Measurements from ENCODE around the gene MEI1.
"Not testable (repeated sequence)": the region's sequence is repeated elsewhere in the genome, so short reads cannot be mapped to it uniquely, and the experiment has no call there.

MEI1 gene

GRCh38 chr22:41822317-41823057 lies 123.2 kb downstream of the MEI1 start:
- peak in 5 of 6 experiments; percentile 6 to 77 (median 64) for DNase-seq

DNA sequence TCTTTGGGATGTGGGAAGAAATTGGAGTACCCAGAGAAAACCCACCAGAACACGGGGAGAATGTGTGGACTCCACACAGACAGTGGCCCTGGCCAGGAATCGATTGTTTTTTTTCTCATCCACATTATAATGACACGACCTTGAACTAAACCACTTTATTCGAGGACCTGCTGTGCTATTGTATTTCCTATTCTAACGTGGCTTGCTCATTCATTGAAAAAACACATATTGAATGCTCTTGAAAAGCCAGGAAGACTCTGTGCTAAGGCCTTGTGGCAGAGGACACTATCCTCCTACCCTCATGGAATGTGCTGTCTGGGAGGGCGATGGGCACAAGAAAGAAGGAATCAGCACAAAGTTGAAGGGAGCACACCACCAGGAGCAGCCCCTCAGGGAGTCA lies 124.5 kb downstream of the MEI1 start:
- no peak for DNase-seq

DNA sequence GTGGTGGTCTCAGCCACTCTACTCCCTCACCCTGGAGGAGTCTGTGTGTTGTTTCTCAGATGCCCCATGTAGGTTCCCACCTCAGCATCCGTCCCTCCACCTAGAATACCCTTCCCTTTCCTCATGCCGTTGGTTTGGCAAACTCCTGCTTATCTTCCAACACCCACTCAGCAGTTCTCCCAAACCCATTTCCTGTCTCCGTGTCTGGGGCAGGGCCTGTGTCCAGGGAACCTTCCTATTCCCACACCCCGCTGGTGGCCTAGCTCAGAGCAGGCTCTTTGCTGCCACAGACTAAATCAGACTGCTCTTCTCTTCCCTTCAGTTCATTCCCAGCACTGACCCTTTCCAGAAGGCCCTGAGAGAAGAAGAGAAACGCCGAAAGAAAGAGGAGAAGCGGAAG lies 126.1 kb downstream of the MEI1 start:
- DNase-seq = no peak

DNA sequence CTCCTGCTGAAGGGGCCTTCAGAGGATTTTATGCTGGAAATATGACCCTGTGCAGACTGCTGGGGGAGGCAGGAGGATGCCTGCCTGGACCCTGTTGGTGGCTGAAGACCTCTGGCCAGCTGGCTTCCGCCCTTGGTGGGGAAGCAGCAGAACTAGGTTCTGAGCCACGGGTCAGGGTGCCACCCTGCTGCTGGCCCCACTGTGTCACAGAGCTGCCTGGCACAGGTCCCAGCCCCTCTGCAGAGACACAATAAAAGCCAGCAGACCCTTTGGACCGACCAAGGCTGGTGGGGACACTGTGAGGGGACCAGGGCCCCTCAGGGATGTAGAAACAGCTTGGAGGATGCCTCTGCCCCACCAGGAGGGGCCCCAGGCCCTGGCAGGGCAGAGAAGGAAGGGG lies 126.7 kb downstream of the MEI1 start:
- no peak for DNase-seq

- DNase-seq = no peak
These were observed 127.4 kb downstream of the MEI1 start for GRCh38 chr22:41826430-41827383.

- DNase-seq = no peak
These were observed 128.4 kb downstream of the MEI1 start for GRCh38 chr22:41827671-41828070.

- DNase-seq = no peak
These were observed 129.2 kb downstream of the MEI1 start for GRCh38 chr22:41828516-41828915.

GRCh38 chr22:41830174-41830573 lies 130.9 kb downstream of the MEI1 start:
- no peak for DNase-seq

- DNase-seq = no peak
These were observed 132.1 kb downstream of the MEI1 start for GRCh38 chr22:41831383-41831782.

GRCh38 chr22:41831828-41832552 lies 132.7 kb downstream of the MEI1 start:
- DNase-seq = peak in 1 of 6 experiments; percentile 28

DNA sequence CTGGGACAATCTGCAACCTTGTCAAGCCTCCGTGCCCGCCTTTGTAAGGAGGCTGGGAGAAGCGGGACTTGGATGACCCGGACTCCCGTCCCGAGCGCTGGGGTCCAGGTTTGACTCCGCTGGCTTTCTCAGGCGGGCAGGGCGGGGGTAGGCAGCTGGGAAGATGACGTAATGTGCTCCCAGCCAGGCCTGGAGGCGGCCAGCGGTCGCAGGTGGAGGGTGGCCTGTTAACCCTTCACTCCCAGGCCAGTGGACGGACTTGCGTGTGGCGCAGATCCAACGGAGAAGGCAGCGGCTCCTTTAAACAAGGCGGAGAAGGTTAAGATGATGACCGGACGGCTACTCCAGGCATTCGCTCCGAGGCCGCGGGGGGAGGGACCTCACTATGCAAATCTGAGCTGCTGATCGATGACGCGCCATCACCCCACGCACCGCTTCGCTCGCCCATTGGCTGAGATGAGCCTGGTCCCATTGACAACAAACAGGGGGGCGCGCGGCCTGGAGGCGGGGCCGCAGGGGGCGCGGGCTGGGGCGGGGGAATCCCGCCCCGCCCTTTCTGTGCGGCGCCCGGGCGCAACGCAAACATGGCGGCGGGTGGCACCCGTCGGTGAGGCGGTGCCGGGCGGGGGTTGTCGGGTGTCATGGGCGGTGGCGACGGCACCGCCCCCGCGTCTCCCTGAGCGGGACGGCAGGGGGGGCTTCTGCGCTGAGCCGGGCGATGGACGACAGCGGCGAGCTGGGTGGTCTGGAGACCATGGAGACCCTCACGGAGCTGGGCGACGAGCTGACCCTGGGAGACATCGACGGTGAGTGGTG lies 133.5 kb downstream of the MEI1 start, which contains the start of gene SREBF2:
Gene SREBF2 (plus strand): TSS at position 553 of the 816 bp plus-strand sequence. CDS start 166 bp downstream, at position 719.
- peak; percentile 93 to 98 (median 96) for DNase-seq

GRCh38 chr22:41833369-41834004 lies 134.2 kb downstream of the MEI1 start:
- DNase-seq = peak in 5 of 6 experiments; percentile 25 to 59 (median 51)

DNA sequence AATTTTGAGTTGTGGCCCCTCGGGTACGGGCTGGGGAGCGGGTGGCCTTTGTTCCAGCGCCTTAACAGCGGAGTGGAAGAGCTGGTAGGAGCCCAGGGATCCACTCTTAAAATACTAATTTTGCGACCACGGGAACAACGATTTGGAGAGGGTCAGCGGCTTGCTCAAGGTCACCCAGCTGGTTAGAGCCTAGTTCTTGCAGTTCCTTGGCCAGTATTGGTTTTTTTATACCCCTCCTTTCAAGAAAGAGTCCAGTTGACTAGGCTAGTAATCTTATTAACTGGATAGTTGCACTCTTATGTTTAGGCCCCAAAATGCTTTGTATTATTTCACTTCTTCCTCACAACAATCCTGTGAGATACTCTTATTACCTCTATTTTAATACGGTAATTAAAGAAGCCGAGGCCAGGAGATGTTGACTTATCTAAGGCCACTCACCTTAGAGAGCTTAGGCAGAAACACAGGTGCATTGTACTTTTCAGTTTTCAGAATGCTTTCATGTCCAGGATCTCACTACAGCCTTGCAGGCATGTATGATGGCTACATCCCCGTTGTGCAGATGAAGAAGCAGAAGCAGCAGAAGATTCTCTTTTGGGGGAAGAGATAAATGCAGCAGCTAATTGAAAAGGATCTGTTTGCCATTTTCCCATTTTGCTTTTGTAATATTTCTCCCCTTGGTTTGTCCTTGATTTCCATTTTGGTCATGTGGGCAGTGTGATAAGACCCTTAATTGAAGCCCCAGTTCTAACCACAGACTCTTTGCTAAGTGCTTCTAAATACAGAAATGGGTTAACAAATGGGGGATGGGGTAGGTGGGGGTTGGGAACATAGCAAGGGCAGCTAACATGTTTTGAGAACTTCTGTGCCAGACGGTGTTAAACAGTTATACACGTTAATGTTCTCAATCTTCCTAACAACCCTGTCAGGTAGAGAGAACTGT lies 135.0 kb downstream of the MEI1 start:
- peak in 1 of 6 experiments; percentile 10 for DNase-seq

GRCh38 chr22:41835462-41835861 lies 136.2 kb downstream of the MEI1 start:
- not testable (repeated sequence) for DNase-seq

GRCh38 chr22:41836551-41836950 lies 137.2 kb downstream of the MEI1 start:
- DNase-seq = no peak

DNA sequence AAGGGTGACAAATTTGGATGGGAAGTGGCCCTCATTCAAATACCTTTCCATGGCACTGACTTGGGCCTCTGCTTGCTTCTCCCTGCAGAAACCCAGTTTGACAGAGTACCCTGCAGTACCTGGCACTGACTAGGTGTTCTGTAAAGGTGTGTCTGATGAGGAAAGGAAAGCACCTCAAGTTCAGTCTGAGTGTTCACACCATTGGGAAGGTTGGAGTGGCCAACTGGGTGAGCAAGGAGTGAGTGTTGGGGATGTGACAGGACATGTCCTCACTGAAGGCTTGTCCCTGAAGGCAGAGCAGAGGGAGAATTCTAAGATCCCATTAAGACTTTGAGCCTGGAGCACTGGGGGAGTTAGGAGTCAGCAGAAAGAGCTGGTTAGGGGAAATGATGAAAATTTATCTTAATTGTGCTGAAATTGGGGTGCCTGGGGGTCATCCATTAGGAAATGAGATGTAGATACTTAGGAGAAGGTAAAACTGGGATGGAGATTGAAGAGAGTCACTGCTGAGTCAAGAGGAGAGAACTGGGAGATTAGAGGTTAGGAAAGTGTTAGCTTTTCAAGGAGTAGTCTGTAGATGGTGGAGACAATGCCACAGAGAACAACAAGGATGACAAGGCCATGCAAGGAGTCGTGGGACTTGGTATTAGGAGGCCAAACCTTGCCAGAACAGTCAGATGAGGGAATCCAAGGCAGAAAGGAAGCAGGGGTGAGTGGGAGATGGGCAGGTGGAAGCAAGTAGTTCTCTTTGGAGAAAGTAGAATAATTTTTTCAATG lies 139.7 kb downstream of the MEI1 start:
- DNase-seq = no peak

DNA sequence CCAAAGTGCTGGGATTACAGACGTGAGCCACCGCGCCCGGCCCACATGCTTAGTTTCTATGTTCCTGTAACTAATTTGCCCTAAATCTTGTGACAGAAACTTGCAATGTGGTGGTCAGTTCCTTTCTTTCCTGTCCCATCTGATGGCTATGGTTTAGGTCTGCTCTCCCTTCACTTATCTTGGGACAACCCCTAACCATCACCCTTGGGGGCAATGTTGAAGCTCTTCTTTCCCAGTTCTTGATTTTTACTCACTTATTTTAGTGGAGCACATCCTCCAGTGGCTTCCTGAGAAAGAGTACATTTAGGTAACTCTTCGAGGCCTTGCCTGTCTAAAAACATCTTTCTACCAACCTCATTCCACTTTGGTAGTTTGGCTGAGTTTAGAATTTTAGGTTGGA lies 140.9 kb downstream of the MEI1 start:
- DNase-seq = no peak

DNA sequence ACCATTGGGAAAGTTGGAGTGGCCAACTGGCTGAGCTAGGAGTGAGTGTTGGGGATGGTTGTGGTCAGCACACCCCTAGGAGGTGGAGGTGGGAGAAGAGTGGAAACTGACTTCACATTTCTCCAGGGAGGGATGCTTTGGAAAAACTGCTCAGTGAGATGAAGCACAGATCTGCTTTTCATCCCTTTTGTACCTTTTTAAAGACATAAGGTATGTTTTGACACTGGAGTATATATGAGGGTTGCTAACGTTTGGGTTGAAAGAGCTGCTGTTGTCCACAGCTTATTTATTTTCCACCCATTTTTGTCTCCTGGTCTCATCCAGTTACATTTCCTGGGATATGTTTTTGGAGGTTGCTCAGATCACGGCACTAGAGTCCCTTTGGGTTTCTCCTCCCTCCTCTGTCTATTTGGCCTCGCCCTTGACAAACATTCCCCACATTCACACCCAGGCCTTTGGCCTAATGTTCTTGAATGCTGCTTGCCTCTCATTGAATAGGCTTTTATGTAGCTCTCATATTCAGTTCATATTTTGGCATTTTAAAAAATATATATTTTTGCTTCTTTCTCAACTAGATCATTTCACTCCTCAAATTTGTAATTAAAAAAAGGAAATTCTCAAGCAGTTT lies 141.9 kb downstream of the MEI1 start:
- no peak for DNase-seq
